ENCODE data around the gene RUFY1. TPM values are rescaled to one million over a fixed set of nuclear protein-coding genes. Genes with fewer than 3 reads are reported as not detected.
A peak's percentile ranks its signal among the peaks of the same experiment; 100 is the strongest.

RUFY1 gene
- total and polyA plus RNA-seq, 9 donors: 31.4 to 53.6 (median 39.1) TPM

- Histone ChIP-seq H3K36me3 (no peaks in the 10 kb centered on the region), H3K9me3 (no peaks in the 10 kb centered on the region), H3K4me1 (ENCODE audit: insufficient read depth) (peaks cover 3% of the 10 kb centered on the region), H3K4me3 (no peak overlapping the region), H3K27me3 (no peaks in the 10 kb centered on the region), H3K27ac (no peak overlapping the region)
- TF ChIP-seq CTCF (IDR thresholded peaks at IDR 0.05) (no peak), EP300 (IDR thresholded peaks at IDR 0.05) (no peak), POLR2A (IDR thresholded peaks at IDR 0.05) (no peak)
- no peak for DNase-seq
- whole genome bisulfite sequencing, 3 donors: 59 to 76% (median 64%) methylated on average over 1 of the region's 1 CpG
- intact Hi-C loops (cut with DNase I): no loop called here
Observed at GRCh38 chr5:179526978-179527377, 23.4 kb upstream of the RUFY1 start.

GRCh38 chr5:179530069-179530998, 20.0 kb upstream of the RUFY1 start:
- TF ChIP-seq CTCF (IDR thresholded peaks at IDR 0.05): no peak
- TF ChIP-seq EP300 (IDR thresholded peaks at IDR 0.05): no peak
- no peak for TF ChIP-seq POLR2A (IDR thresholded peaks at IDR 0.05)
- Histone ChIP-seq H3K27me3 (no peaks in the 10 kb centered on the region), H3K36me3 (no peaks in the 10 kb centered on the region), H3K9me3 (no peaks in the 10 kb centered on the region), H3K4me1 (ENCODE audit: insufficient read depth) (peaks cover 3% of the 10 kb centered on the region), H3K27ac (no peak overlapping the region), H3K4me3 (peak overlapping the region; percentile 32)
- DNase-seq: peak; percentile 31 to 67 (median 44)
- intact Hi-C loops (cut with DNase I): no loop called here
- 25 to 28% (median 28%) methylated on average over 48 to 65 of the region's 65 CpGs for WGBS, 3 donors

- no peaks in the 10 kb centered on the region for H3K27me3 ChIP-seq
- intact Hi-C loops (cut with DNase I): no loop called here
- no peaks in the 10 kb centered on the region for H3K9me3 ChIP-seq
- peaks cover 3% of the 10 kb centered on the region for H3K4me1 ChIP-seq (ENCODE audit: insufficient read depth)
- no peaks in the 10 kb centered on the region for H3K36me3 ChIP-seq
- H3K27ac ChIP-seq: no peak overlapping the region
- TF ChIP-seq POLR2A (IDR thresholded peaks at IDR 0.05): no peak
- no peak for TF ChIP-seq CTCF (IDR thresholded peaks at IDR 0.05)
- TF ChIP-seq EP300 (IDR thresholded peaks at IDR 0.05): no peak
- 86 to 96% (median 94%) methylated on average over 6 of the region's 6 CpGs for WGBS, 3 donors
- no peak overlapping the region for H3K4me3 ChIP-seq
- DNase-seq: no peak
Observed at GRCh38 chr5:179533024-179533423, 17.3 kb upstream of the RUFY1 start.

- H3K4me1 ChIP-seq (ENCODE audit: insufficient read depth): peaks cover 3% of the 10 kb centered on the region
- 91 to 93% (median 92%) methylated on average over 5 of the region's 5 CpGs for WGBS, 3 donors
Observed at GRCh38 chr5:179533907-179534306, 16.4 kb upstream of the RUFY1 start.

More at GRCh38 chr5:179533907-179534306, 16.4 kb upstream of the RUFY1 start:
- intact Hi-C loops (cut with DNase I): no loop called here
- Histone ChIP-seq H3K4me3 (no peak overlapping the region), H3K9me3 (no peaks in the 10 kb centered on the region), H3K36me3 (no peaks in the 10 kb centered on the region), H3K27ac (no peak overlapping the region), H3K27me3 (no peaks in the 10 kb centered on the region)
- DNase-seq: no peak
- TF ChIP-seq CTCF (IDR thresholded peaks at IDR 0.05) (no peak), POLR2A (IDR thresholded peaks at IDR 0.05) (no peak), EP300 (IDR thresholded peaks at IDR 0.05) (no peak)

Data from ovary (tissue), 9 donors.